CD14-positive monocyte (primary cell): ENCODE measurements around the gene ASPSCR1. TPM values are rescaled to one million over a fixed set of nuclear protein-coding genes. Genes with fewer than 3 reads are reported as not detected.

Experiments
- DNase-seq, 3 donors: peaks; one replicate each; pipeline ENCODE4 v3.0.0-alpha.2; 2011 to 2022
- H2AFZ ChIP-seq: 2 replicates; pipeline ENCODE4 v1.6.0; 2012; ENCODE audit warnings: mild to moderate bottlenecking, low read depth, low read length, inconsistent platforms; ENCODE audit not compliant: insufficient read depth, poor library complexity, severe bottlenecking
- H3K27ac ChIP-seq, 2 donors: 1 replicate in 1 of 2; 2 replicates in 1 of 2; pipeline ENCODE4 v1.5.1; 2012 to 2013; ENCODE audit warnings: low read length in 2 of 2, control low read depth in 1 of 2, inconsistent platforms in 1 of 2, low read depth in 1 of 2, mild to moderate bottlenecking in 1 of 2
- H3K27me3 ChIP-seq, 2 donors: one replicate each; pipeline versions ENCODE4 v1.6.0 to v1.6.1; 2011 to 2013; ENCODE audit warnings: low read length in 2 of 2; ENCODE audit not compliant: control insufficient read depth in 2 of 2, insufficient read depth in 2 of 2
- H3K36me3 ChIP-seq, 2 donors: replicated peaks in 1 of 2; 1 replicate in 1 of 2; 2 replicates in 1 of 2; pipeline versions ENCODE4 v1.5.1 to v1.6.1; 2012 to 2013; ENCODE audit warnings: low read length in 2 of 2, control low read depth in 1 of 2, inconsistent platforms in 1 of 2, mild to moderate bottlenecking in 1 of 2; ENCODE audit not compliant: insufficient read depth in 2 of 2, control insufficient read depth in 1 of 2
- H3K4me1 ChIP-seq, 2 donors: 1 replicate in 1 of 2; 2 replicates in 1 of 2; pipeline versions ENCODE4 v1.5.1 to v1.6.1; 2012 to 2013; ENCODE audit warnings: low read length in 2 of 2, control low read depth in 1 of 2, inconsistent platforms in 1 of 2, mild to moderate bottlenecking in 1 of 2, moderate library complexity in 1 of 2; ENCODE audit not compliant: insufficient read depth in 2 of 2, control insufficient read depth in 1 of 2
- H3K4me2 ChIP-seq: replicated peaks from 2 replicates; pipeline ENCODE3; 2012; ENCODE audit warnings: low read length, moderate library complexity, mild to moderate bottlenecking; ENCODE audit not compliant: poor library complexity, severe bottlenecking; ENCODE audit errors: extremely low read depth
- H3K4me3 ChIP-seq, 3 experiments: fragments of 200-600 bp in 1 of 3; sonication (generic) in 1 of 3; replicated peaks in 1 of 3; 1 replicate in 2 of 3; 2 replicates in 1 of 3; pipeline ENCODE4 v1.5.1; 2011 to 2013; ENCODE audit warnings: low read length in 3 of 3, mild to moderate bottlenecking in 3 of 3, control low read depth in 2 of 3, low read depth in 2 of 3, inconsistent platforms in 1 of 3, moderate library complexity in 1 of 3
- H3K79me2 ChIP-seq: 2 replicates; pipeline ENCODE4 v1.6.0; 2012; ENCODE audit warnings: mild to moderate bottlenecking, control low read depth, inconsistent platforms, low read length, moderate library complexity; ENCODE audit not compliant: insufficient read depth
- H3K9ac ChIP-seq: 2 replicates; pipeline ENCODE4 v1.6.0; 2017; ENCODE audit warnings: low read length, mild to moderate bottlenecking; ENCODE audit not compliant: insufficient read depth, poor library complexity, severe bottlenecking
- H3K9me3 ChIP-seq, 2 donors: replicated peaks in 1 of 2; 1 replicate in 1 of 2; 2 replicates in 1 of 2; pipeline versions ENCODE4 v1.5.1 to v1.6.1; 2012 to 2013; ENCODE audit warnings: low read length in 2 of 2, control low read depth in 1 of 2; ENCODE audit not compliant: control insufficient read depth in 1 of 2, insufficient read depth in 1 of 2
- H4K20me1 ChIP-seq: 2 replicates; pipeline ENCODE4 v1.6.0; 2012; ENCODE audit warnings: mild to moderate bottlenecking, low read length, control low read depth, moderate library complexity; ENCODE audit not compliant: insufficient read depth
- H3K27ac Mint-ChIP-seq, 7 donors: one replicate each; pipeline ENCODE4 v1.8.0; 2020; ENCODE audit warnings: mild to moderate bottlenecking in 7 of 7, mixed read lengths in 7 of 7, moderate library complexity in 6 of 7, inconsistent platforms in 2 of 7
- H3K27me3 Mint-ChIP-seq, 3 donors: one replicate each; pipeline ENCODE4 v1.8.0; 2021 to 2022; ENCODE audit warnings: low read depth in 3 of 3, mild to moderate bottlenecking in 3 of 3, mixed read lengths in 3 of 3, moderate library complexity in 3 of 3, inconsistent platforms in 1 of 3
- H3K36me3 Mint-ChIP-seq, 2 donors: one replicate each; pipeline ENCODE4 v1.8.0; 2020; ENCODE audit warnings: mixed read lengths in 2 of 2, inconsistent platforms in 1 of 2, mild to moderate bottlenecking in 1 of 2
- H3K4me1 Mint-ChIP-seq: one replicate; pipeline ENCODE4 v1.8.0; 2020; ENCODE audit warnings: mild to moderate bottlenecking, mixed read lengths
- H3K4me3 Mint-ChIP-seq, 2 donors: one replicate each; pipeline ENCODE4 v1.8.0; 2020; ENCODE audit warnings: mild to moderate bottlenecking in 2 of 2, mixed read lengths in 2 of 2, moderate library complexity in 1 of 2
- H3K9me3 Mint-ChIP-seq, 7 donors: one replicate each; pipeline ENCODE4 v1.8.0; 2020 to 2022; ENCODE audit warnings: mixed read lengths in 7 of 7, mild to moderate bottlenecking in 6 of 7, moderate library complexity in 6 of 7, inconsistent platforms in 2 of 7
- WGBS: methylation state at CpG from one replicate; pipeline ENCODE4 v1.1.5; 2013; ENCODE audit warnings: missing lambda C conversion rate; ENCODE audit not compliant: insufficient coverage; 5-methylcytosine and 5-hydroxymethylcytosine counted together
- intact Hi-C, 2 donors: fragments of 100-400 bp; cut with micrococcal nuclease; formaldehyde crosslinking; loops; one replicate each; pipeline versions ENCODE4 v1.15.0 to v1.15.1; 2023
- polyA plus RNA-seq, 3 donors: library from polyadenylated mRNA; depleted of rRNA in 1 of 3; unstranded in 2 of 3; stranded (reverse) in 1 of 3; fragments of 300-500 nt in 2 of 3; fragments of >200 nt in 1 of 3; fragmentation: Illumina TruSeq in 2 of 3; gene quantifications; 1 replicate in 2 of 3; 2 replicates in 1 of 3; pipeline ENCODE4 v1.2.3, GENCODE V29; 2012 to 2021
- TF ChIP-seq, protein P1 (sequence below): fragments of 200-600 bp; IDR thresholded peaks from one replicate; pipeline ENCODE4 v1.8.0; 2022; ENCODE audit warnings: antibody characterized with exemption, mild to moderate bottlenecking

The ASPSCR1 gene
- polyA plus RNA-seq, 3 donors = 25.5 to 31.9 (median 25.6) TPM

DNA sequence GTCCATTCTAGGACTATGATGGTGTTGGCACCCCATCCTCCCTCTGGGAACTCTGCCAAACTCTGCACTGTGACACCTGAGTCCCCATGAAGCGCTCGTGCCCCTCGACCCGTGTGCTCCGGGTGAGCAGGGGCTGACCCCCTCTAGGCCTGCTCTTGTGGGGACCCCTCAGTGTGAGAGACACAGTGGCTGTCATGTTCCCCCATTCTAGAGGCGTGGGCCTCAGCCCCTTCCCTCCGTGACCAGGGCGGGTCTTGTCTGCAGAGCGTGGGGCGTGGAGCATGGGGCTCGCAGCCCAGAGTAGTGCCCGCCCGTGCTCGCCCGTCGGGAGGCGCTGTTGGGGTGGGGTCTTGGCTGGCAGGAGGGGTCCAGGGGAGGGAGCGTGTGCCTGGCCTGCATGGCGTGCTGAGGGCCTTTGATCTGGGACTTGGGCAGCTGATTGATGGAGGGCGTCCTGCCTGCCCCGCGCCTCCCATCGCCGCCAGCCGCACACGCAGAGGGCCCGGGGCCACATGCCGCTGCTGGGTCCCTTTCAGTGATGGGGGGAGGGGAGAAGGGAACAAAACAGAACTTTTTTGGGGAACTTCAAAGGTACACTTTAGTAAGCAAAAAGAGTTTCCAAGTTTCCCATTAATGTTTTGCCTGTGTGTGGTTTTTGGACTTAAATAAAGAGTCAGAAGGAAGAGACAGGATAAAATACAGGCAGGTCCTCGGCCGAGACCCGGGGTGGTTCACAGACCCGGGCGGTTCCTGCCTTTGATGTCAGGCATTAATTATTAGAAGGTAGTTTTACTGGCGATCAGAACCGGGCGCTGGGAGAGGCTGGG lies 22.8 kb downstream of the ASPSCR1 start:
- Histone ChIP-seq H3K36me3 (peaks cover 10 to 21% of the 10 kb centered on the region in 2 donors), H3K9ac (no peak overlapping the region), H3K4me2 (no peak overlapping the region), H3K4me1 (no peaks in the 10 kb centered on the region), H3K4me3 (no peak overlapping the region), H3K27me3 (no peaks in the 10 kb centered on the region), H3K9me3 (no peaks in the 10 kb centered on the region), H2AFZ (no peak overlapping the region), H4K20me1 (peaks cover 7% of the 10 kb centered on the region), H3K79me2 (no peaks in the 10 kb centered on the region), H3K27ac (no peak overlapping the region)
- Mint-ChIP-seq H3K4me3 (no peak overlapping the region), H3K9me3 (peaks cover 0 to 2% (median 0%) of the 10 kb centered on the region in 7 donors), H3K36me3 (peaks cover 11 to 37% of the 10 kb centered on the region in 2 donors), H3K4me1 (no peaks in the 10 kb centered on the region), H3K27ac (no peak overlapping the region), H3K27me3 (no peaks in the 10 kb centered on the region)
- 91% methylated on average over 27 of the region's 36 CpGs for WGBS
- no peak for DNase-seq
- TF ChIP-seq, protein P1, sequence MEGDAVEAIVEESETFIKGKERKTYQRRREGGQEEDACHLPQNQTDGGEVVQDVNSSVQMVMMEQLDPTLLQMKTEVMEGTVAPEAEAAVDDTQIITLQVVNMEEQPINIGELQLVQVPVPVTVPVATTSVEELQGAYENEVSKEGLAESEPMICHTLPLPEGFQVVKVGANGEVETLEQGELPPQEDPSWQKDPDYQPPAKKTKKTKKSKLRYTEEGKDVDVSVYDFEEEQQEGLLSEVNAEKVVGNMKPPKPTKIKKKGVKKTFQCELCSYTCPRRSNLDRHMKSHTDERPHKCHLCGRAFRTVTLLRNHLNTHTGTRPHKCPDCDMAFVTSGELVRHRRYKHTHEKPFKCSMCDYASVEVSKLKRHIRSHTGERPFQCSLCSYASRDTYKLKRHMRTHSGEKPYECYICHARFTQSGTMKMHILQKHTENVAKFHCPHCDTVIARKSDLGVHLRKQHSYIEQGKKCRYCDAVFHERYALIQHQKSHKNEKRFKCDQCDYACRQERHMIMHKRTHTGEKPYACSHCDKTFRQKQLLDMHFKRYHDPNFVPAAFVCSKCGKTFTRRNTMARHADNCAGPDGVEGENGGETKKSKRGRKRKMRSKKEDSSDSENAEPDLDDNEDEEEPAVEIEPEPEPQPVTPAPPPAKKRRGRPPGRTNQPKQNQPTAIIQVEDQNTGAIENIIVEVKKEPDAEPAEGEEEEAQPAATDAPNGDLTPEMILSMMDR = no peak
- intact Hi-C loops = no loop called here

DNA sequence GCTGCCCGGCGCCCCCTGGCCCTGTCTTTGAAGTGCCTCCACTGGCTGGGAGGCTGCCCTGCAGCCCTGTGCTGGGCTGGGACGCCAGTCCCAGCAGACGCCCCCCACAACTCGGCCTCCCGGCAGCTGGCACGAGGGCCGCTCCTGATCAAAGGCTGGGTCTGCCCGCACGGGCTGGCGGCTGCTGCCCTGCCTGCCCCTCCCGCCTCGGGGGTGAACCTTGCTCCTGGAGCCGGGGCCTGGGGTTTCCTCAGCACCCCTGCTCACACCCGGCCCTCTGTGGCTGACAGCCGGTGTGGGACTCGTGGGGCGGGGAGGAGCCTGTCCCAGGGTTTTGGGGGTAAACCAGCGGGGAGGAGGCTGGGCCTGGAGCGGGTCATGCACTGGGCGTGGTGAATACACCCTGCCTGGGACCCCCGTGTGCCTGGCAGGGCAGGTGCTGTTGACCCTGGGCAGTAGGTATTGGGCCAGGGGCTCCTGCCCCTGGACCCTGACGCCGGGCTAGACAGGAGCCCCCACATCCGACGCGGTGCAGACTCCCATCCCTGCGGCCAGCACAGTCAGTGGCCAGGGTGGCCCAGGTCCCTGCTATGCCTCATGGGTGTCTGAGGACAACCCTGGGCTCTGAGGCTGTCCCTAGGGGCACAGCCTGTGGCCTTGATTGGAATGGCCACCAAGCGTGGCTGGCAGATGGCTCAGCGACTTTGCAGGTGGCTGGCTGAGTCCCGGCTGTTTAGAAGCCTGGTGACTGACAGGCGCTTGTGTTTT lies 23.6 kb downstream of the ASPSCR1 start:
- no peak overlapping the region for H3K9ac ChIP-seq
- no peaks in the 10 kb centered on the region for H3K27me3 ChIP-seq
- peaks cover 6 to 13% of the 10 kb centered on the region in 2 donors for H3K36me3 ChIP-seq
- Mint-ChIP-seq H3K4me1 (no peaks in the 10 kb centered on the region), H3K27ac (no peak overlapping the region), H3K9me3 (peaks cover 0 to 2% (median 0%) of the 10 kb centered on the region in 7 donors), H3K36me3 (peaks cover 9 to 29% of the 10 kb centered on the region in 2 donors), H3K27me3 (peaks cover 0 to 3% (median under 1%) of the 10 kb centered on the region in 3 donors), H3K4me3 (no peak overlapping the region)
- no peaks in the 10 kb centered on the region for H3K4me1 ChIP-seq
- TF ChIP-seq, protein P1 = no peak
- H2AFZ ChIP-seq = no peak overlapping the region
- DNase-seq = no peak
- no peaks in the 10 kb centered on the region for H3K79me2 ChIP-seq
- H3K4me3 ChIP-seq = no peak overlapping the region
- intact Hi-C loops = no loop called here
- H3K9me3 ChIP-seq = no peaks in the 10 kb centered on the region
- no peak overlapping the region for H3K27ac ChIP-seq
- H4K20me1 ChIP-seq = peaks cover 7% of the 10 kb centered on the region
- H3K4me2 ChIP-seq = no peak overlapping the region
- WGBS = 96% methylated on average over 29 of the region's 32 CpGs
